Testis (tissue), 3 donors: ENCODE data around the gene GFY. TPM values are rescaled to one million over a fixed set of nuclear protein-coding genes. Genes with fewer than 3 reads are reported as not detected.

Experiments
- DNase-seq: peaks from one replicate; pipeline ENCODE4 v3.0.0-alpha.2; 2019
- H3K27ac ChIP-seq, 2 donors: fragments of 200-600 bp; sonication (generic); one replicate each; pipeline ENCODE4 v1.5.1; 2019
- H3K27me3 ChIP-seq: fragments of 200-600 bp; sonication (generic); one replicate; pipeline ENCODE4 v1.5.1; 2019
- H3K36me3 ChIP-seq: fragments of 200-600 bp; sonication (generic); one replicate; pipeline ENCODE4 v1.5.1; 2017; ENCODE audit warnings: low read depth; ENCODE audit errors: missing control alignments
- H3K4me1 ChIP-seq: fragments of 200-600 bp; sonication (generic); one replicate; pipeline ENCODE4 v1.5.1; 2019
- H3K4me3 ChIP-seq, 2 donors: fragments of 200-600 bp; sonication (generic); one replicate each; pipeline ENCODE4 v1.5.1; 2017 to 2019
- H3K9me3 ChIP-seq: fragments of 200-600 bp; sonication (generic); one replicate; pipeline ENCODE4 v1.5.1; 2017
- CTCF ChIP-seq, 3 experiments: fragments of 450-650 bp in 2 of 3; fragments of 200-600 bp in 1 of 3; sonication (generic) in 1 of 3; IDR thresholded peaks; one replicate each; pipeline ENCODE4 v1.5.1; 2016 to 2019; ENCODE audit warnings: antibody characterized with exemption in 3 of 3, mild to moderate bottlenecking in 2 of 3, moderate library complexity in 1 of 3
- POLR2A ChIP-seq: fragments of 450-650 bp; IDR thresholded peaks from one replicate; pipeline ENCODE4 v1.6.1; 2017; ENCODE audit warnings: antibody characterized with exemption, mild to moderate bottlenecking, moderate library complexity
- WGBS, 2 donors: methylation state at CpG; one replicate each; pipeline ENCODE4 v1.1.5; 2018; 5-methylcytosine and 5-hydroxymethylcytosine counted together
- intact Hi-C: fragments of 100-400 bp; cut with DNase I; formaldehyde crosslinking; loops from one replicate; pipeline ENCODE4 v1.15.1; 2023; ENCODE audit warnings: low total_unique reads
- polyA plus RNA-seq: library from polyadenylated mRNA; stranded (reverse); fragments of 350-450 nt; fragmentation: Illumina TruSeq; extraction: RNeasy Lipid Tissue Mini Kit (QIAGEN cat#74804); gene quantifications from one replicate; pipeline ENCODE4 v1.2.3, GENCODE V29; 2014; ENCODE audit warnings: low read depth, low replicate concordance; ENCODE audit not compliant: insufficient read depth
- total RNA-seq, 2 donors: library from RNA; depleted of rRNA; stranded (reverse); fragments of >200 nt; gene quantifications; one replicate each; pipeline ENCODE4 v1.2.3, GENCODE V29; 2016

The GFY gene
- total and polyA plus RNA-seq, 3 donors from 2014 or later, result 0.24 to 0.80 (median 0.62) TPM

GRCh38 chr19:49453013-49453756, 28.0 kb downstream of the GFY start, which contains the start of gene ALDH16A1:
ALDH16A1 (plus strand) TSS chr19:49453225; CDS start chr19:49453332, 107 bp downstream.
- no peaks in the 10 kb centered on the region for H3K36me3 ChIP-seq
- TF ChIP-seq POLR2A, result peak; percentile 9
- no peak for TF ChIP-seq CTCF (IDR thresholded peaks at IDR 0.05)
- intact Hi-C loops, result no loop called here
- peak; percentile 99 for DNase-seq
- H3K4me1 ChIP-seq, result peaks cover 4% of the 10 kb centered on the region
- H3K4me3 ChIP-seq, result peak within 1 kb of the TSS; percentile 45 to 83
- peak within 1 kb of the TSS; percentile 94 to 96 for H3K27ac ChIP-seq
- H3K27me3 ChIP-seq, result no peaks in the 10 kb centered on the region
- H3K9me3 ChIP-seq, result no peaks in the 10 kb centered on the region
- 0 to 1% methylated on average over 21 to 65 of the region's 66 CpGs for WGBS, 2 donors

- DNase-seq, result no peak
- peaks cover 4% of the 10 kb centered on the region for H3K4me1 ChIP-seq
- 25 to 40% methylated on average over 10 of the region's 10 CpGs for WGBS, 2 donors
- H3K9me3 ChIP-seq, result no peaks in the 10 kb centered on the region
- H3K4me3 ChIP-seq, result peak overlapping the region; percentile 45 to 73
- H3K27ac ChIP-seq, result peak overlapping the region; percentile 94 to 96
- TF ChIP-seq POLR2A, result no peak
- no peaks in the 10 kb centered on the region for H3K27me3 ChIP-seq
- H3K36me3 ChIP-seq, result no peaks in the 10 kb centered on the region
- intact Hi-C loops, result no loop called here
These were observed 28.6 kb downstream of the GFY start for GRCh38 chr19:49453757-49454240.

GRCh38 chr19:49455773-49456172, 30.6 kb downstream of the GFY start:
- Histone ChIP-seq H3K27me3 (no peaks in the 10 kb centered on the region), H3K4me1 (peaks cover 4% of the 10 kb centered on the region), H3K9me3 (no peaks in the 10 kb centered on the region), H3K27ac (peak overlapping the region; percentile 47 to 60), H3K36me3 (no peaks in the 10 kb centered on the region), H3K4me3 (no peak overlapping the region)
- no peak for TF ChIP-seq CTCF (IDR thresholded peaks at IDR 0.05)
- no peak for TF ChIP-seq POLR2A
- no peak for DNase-seq
- intact Hi-C loops, result no loop called here
- 52 to 64% methylated on average over 5 of the region's 5 CpGs for WGBS, 2 donors

GRCh38 chr19:49456326-49456725, 31.1 kb downstream of the GFY start:
- H3K9me3 ChIP-seq, result no peaks in the 10 kb centered on the region
- WGBS, 2 donors, result 56 to 59% methylated on average over 5 of the region's 5 CpGs
- no peaks in the 10 kb centered on the region for H3K27me3 ChIP-seq
- H3K4me1 ChIP-seq, result peaks cover 4% of the 10 kb centered on the region
- H3K27ac ChIP-seq, result peak overlapping the region in 1 of 2 donors; percentile 60
- no peak overlapping the region for H3K4me3 ChIP-seq
- TF ChIP-seq CTCF (IDR thresholded peaks at IDR 0.05) (no peak), POLR2A (no peak)
- no peaks in the 10 kb centered on the region for H3K36me3 ChIP-seq
- intact Hi-C loops, result no loop called here
- DNase-seq, result no peak

- H3K27ac ChIP-seq, result no peak overlapping the region
- intact Hi-C loops, result no loop called here
- H3K27me3 ChIP-seq, result no peaks in the 10 kb centered on the region
- H3K9me3 ChIP-seq, result no peaks in the 10 kb centered on the region
- no peak for TF ChIP-seq POLR2A
- TF ChIP-seq CTCF (IDR thresholded peaks at IDR 0.05), result no peak
- H3K4me1 ChIP-seq, result peaks cover 4% of the 10 kb centered on the region
- WGBS, 2 donors, result 81 to 93% methylated on average over 3 to 5 of the region's 5 CpGs
- no peaks in the 10 kb centered on the region for H3K36me3 ChIP-seq
- H3K4me3 ChIP-seq, result no peak overlapping the region
- DNase-seq, result no peak
These were observed 33.3 kb downstream of the GFY start for GRCh38 chr19:49458567-49458903.
